ENCODE data around the gene EMCN. TPM values are rescaled to one million over a fixed set of nuclear protein-coding genes. Genes with fewer than 3 reads are reported as not detected.

Gene EMCN
- total and polyA plus RNA-seq, 10 of the 15 experiments (the other 5 are each of a cell fraction or from before 2014, with no cell fraction given): not detected

GRCh38 chr4:100504086-100504874 lies 13.5 kb downstream of the EMCN start:
- Histone ChIP-seq H2AFZ (ENCODE audit: control insufficient read depth, low read depth, low read length) (no peak overlapping the region), H3K79me2 (ENCODE audit: control insufficient read depth, insufficient read depth, low read length) (no peaks in the 10 kb centered on the region), H3K4me3 (no peak overlapping the region), H3K36me3 (ENCODE audit: control insufficient read depth in 2 of 2, insufficient read depth in 2 of 2, low read length in 1 of 2) (no peaks in the 10 kb centered on the region), H4K20me1 (ENCODE audit: control insufficient read depth, insufficient read depth) (no peaks in the 10 kb centered on the region), H3K4me2 (ENCODE audit: control insufficient read depth, insufficient read depth) (no peak overlapping the region), H3K9me3 (replicated peaks; ENCODE audit: control insufficient read depth, insufficient read depth, low read length) (no peaks in the 10 kb centered on the region), H3K27ac (ENCODE audit: control insufficient read depth, insufficient read depth) (no peak overlapping the region), H3K27me3 (replicated peaks in 1 of 2; ENCODE audit: control insufficient read depth in 2 of 2, insufficient read depth in 2 of 2, low read length in 1 of 2) (no peaks in the 10 kb centered on the region), H3K9ac (ENCODE audit: control insufficient read depth, insufficient read depth, low read length) (no peak overlapping the region), H3K4me1 (ENCODE audit: control insufficient read depth, insufficient read depth, low read length) (no peaks in the 10 kb centered on the region)
- DNase-seq (ENCODE audit: low read depth, low spot score) (no peak), ATAC-seq (no peak), FAIRE-seq (no peak)
- ChIA-PET CTCF (interaction anchor here (0.6 to 1.2 kb wide), 2 partner anchors 635 to 1227 kb away, joined by 3 read pairs; no protein-coding TSS in a partner anchor), RAD21 (ENCODE audit: unreplicated experiment) (no interaction called here), POLR2A (no interaction called here), SMC1A (ENCODE audit: uncharacterized antibody, unreplicated experiment) (no interaction called here)
- 58% methylated on average over 18 of the region's 18 CpGs for WGBS (ENCODE audit: insufficient coverage, insufficient replicate concordance, low lambda C conversion rate, missing lambda C conversion rate)
- BruUV-seq (replicated peaks): no TSS peak
- in situ Hi-C loops (cut with MboI): no loop called here
- TF ChIP-seq BHLHE40 (IDR thresholded peaks at IDR 0.05; ENCODE audit: borderline replicate concordance in 1 of 2, low read depth in 2 of 2, low read length in 1 of 2) (no peak), EZH2 (IDR thresholded peaks at IDR 0.05; ENCODE audit: borderline replicate concordance, control insufficient read depth, low read depth, low read length) (no peak), IKZF1 (conservative IDR thresholded peaks at IDR 0.05) (no peak)
- intact Hi-C loops (cut with micrococcal nuclease; ENCODE audit: unreplicated experiment): no loop called here

GRCh38 chr4:100497791-100498190 lies 20.0 kb downstream of the EMCN start:
- ATAC-seq (no peak), FAIRE-seq (no peak), DNase-seq (ENCODE audit: low read depth, low spot score) (no peak)
- TF ChIP-seq POLR2AphosphoS5 (IDR thresholded peaks at IDR 0.05; ENCODE audit: low read length) (no peak), PML (IDR thresholded peaks at IDR 0.05; ENCODE audit: low read length) (no peak), NFXL1 (IDR thresholded peaks at IDR 0.05; ENCODE audit: borderline replicate concordance) (no peak), KDM1A (IDR thresholded peaks at IDR 0.05; ENCODE audit: borderline replicate concordance) (no peak), SP1 (IDR thresholded peaks at IDR 0.05; ENCODE audit: low read depth, low read length) (no peak), ZNF622 (IDR thresholded peaks at IDR 0.05) (no peak)
- Histone ChIP-seq H3K4me1 (ENCODE audit: control insufficient read depth, insufficient read depth, low read length) (no peaks in the 10 kb centered on the region), H3K4me3 (no peak overlapping the region), H3K27ac (ENCODE audit: control insufficient read depth, insufficient read depth) (no peak overlapping the region), H3K36me3 (ENCODE audit: control insufficient read depth in 2 of 2, insufficient read depth in 2 of 2, low read length in 1 of 2) (no peaks in the 10 kb centered on the region), H3K27me3 (replicated peaks in 1 of 2; ENCODE audit: control insufficient read depth in 2 of 2, insufficient read depth in 2 of 2, low read length in 1 of 2) (no peaks in the 10 kb centered on the region), H3K9me3 (replicated peaks; ENCODE audit: control insufficient read depth, insufficient read depth, low read length) (no peaks in the 10 kb centered on the region), H4K20me1 (ENCODE audit: control insufficient read depth, insufficient read depth) (no peaks in the 10 kb centered on the region), H3K4me2 (ENCODE audit: control insufficient read depth, insufficient read depth) (no peak overlapping the region), H3K79me2 (ENCODE audit: control insufficient read depth, insufficient read depth, low read length) (no peaks in the 10 kb centered on the region), H2AFZ (ENCODE audit: control insufficient read depth, low read depth, low read length) (no peak overlapping the region), H3K9ac (ENCODE audit: control insufficient read depth, insufficient read depth, low read length) (no peak overlapping the region)
- intact Hi-C loops (cut with micrococcal nuclease; ENCODE audit: unreplicated experiment) (no loop called here), in situ Hi-C loops (cut with MboI) (no loop called here)
- ChIA-PET SMC1A (ENCODE audit: uncharacterized antibody, unreplicated experiment) (interaction anchor here (0.6 kb wide), 1 partner anchor 386 kb away, joined by 3 read pairs; no protein-coding TSS in a partner anchor), RAD21 (ENCODE audit: unreplicated experiment) (no interaction called here), POLR2A (no interaction called here), CTCF (no interaction called here)
- no TSS peak for BruUV-seq (replicated peaks)
